HEK293T (cell line): Measurements from ENCODE around the gene FOCAD.

Experiments used
- L3MBTL2 ChIP-seq: fragments of 450-650 bp; conservative IDR thresholded peaks from 2 replicates; pipeline ENCODE4 v1.6.1; 2016; ENCODE audit warnings: mild to moderate bottlenecking
- NFRKB ChIP-seq: fragments of 450-650 bp; IDR thresholded peaks from 2 replicates; pipeline ENCODE4 v1.6.1; 2016; ENCODE audit warnings: mild to moderate bottlenecking, moderate library complexity
- SP1 ChIP-seq: fragments of 450-650 bp; IDR thresholded peaks from 2 replicates; pipeline ENCODE4 v1.6.1; 2017
- TARDBP ChIP-seq: fragments of 450-650 bp; IDR thresholded peaks from 2 replicates; pipeline ENCODE4 v1.6.1; 2016

- TF ChIP-seq SP1 (no peak), L3MBTL2 (peak; percentile 41), TARDBP (no peak), NFRKB (no peak)
Observed at GRCh38 chr9:20658677-20659473, 25.2 kb upstream of the FOCAD start.
